Articular chondrocyte of knee joint (primary cell): ENCODE results near the gene IFNA8. TPM values are rescaled to one million over a fixed set of nuclear protein-coding genes. Genes with fewer than 3 reads are reported as not detected.

Experiments
- total RNA-seq: library from RNA; depleted of rRNA; stranded (reverse); fragments of >200 nt; gene quantifications from 2 replicates; pipeline ENCODE4 v1.2.3, GENCODE V29; 2012

Gene IFNA8
- total RNA-seq: not detected in 2 replicates

DNA sequence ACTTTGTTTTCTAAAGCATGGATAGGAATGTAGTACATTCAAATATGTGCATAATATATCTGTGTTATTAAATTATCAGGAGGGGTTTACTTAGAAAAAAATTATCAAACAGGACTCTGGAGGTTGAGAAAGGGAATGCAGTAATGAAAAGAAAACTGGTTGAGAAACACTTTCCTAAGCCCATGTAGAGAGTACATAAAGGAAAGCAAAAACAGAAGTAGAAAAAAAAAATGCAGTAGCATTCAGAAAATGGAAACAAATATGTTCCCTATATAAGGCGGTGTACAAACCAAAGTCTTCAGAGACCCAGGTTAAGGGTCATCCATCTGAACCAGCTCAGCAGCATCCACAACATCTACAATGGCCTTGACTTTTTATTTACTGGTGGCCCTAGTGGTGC, at the start of gene IFNA8:
Gene IFNA8 (plus strand): TSS at position 301 of the 400 bp plus-strand sequence. CDS start 60 bp downstream, at position 361.

GRCh38 chr9:21367957-21368356, 41.0 kb upstream of the IFNA8 start, which contains the start of gene IFNA13:
IFNA13 (minus strand) TSS chr9:21368057; CDS start chr9:21368010, 47 bp downstream.

GRCh38 chr9:21385131-21385670, 23.7 kb upstream of the IFNA8 start, which contains the start of gene IFNA2:
IFNA2 (minus strand) TSS chr9:21385398; CDS start chr9:21385329, 69 bp downstream.

GRCh38 chr9:21440139-21440538, 31.2 kb downstream of the IFNA8 start, which contains the start of gene IFNA1:
IFNA1 (plus strand) TSS chr9:21440439; CDS start chr9:21440508, 69 bp downstream.

Other genes starting within 250 kb of the IFNA8 start
- not detected in 2 replicates for gene IFNA21, start 242.5 kb upstream of the IFNA8 start, total RNA-seq
- not detected in 2 replicates for gene IFNA4, start 221.5 kb upstream of the IFNA8 start, total RNA-seq
- not detected in 2 replicates for gene IFNA7, start 206.9 kb upstream of the IFNA8 start, total RNA-seq
- not detected in 2 replicates for gene IFNA10, start 202.0 kb upstream of the IFNA8 start, total RNA-seq
- gene IFNA16, start 191.8 kb upstream of the IFNA8 start, total RNA-seq: not detected in 2 replicates
- gene IFNA17, start 180.9 kb upstream of the IFNA8 start, total RNA-seq: not detected in 2 replicates
- not detected in 2 replicates for gene IFNA14, start 169.1 kb upstream of the IFNA8 start, total RNA-seq
- gene IFNA5, start 103.8 kb upstream of the IFNA8 start, total RNA-seq: 0.13 TPM in 1 of 2 replicates, not detected in the other
- gene KLHL9, start 73.7 kb upstream of the IFNA8 start, total RNA-seq: 50.0 and 56.1 TPM in 2 replicates
- gene IFNA6, start 58.2 kb upstream of the IFNA8 start, total RNA-seq: 0.13 TPM in 1 of 2 replicates, not detected in the other
- 0.11 TPM in 1 of 2 replicates, not detected in the other for gene IFNA13, start 41.1 kb upstream of the IFNA8 start, total RNA-seq
- gene IFNA2, start 23.7 kb upstream of the IFNA8 start, total RNA-seq: 0.11 TPM in 1 of 2 replicates, not detected in the other
- not detected in 2 replicates for gene IFNA1, start 31.3 kb downstream of the IFNA8 start, total RNA-seq
- 5.1 and 6.8 TPM in 2 replicates for gene IFNE, start 73.2 kb downstream of the IFNA8 start, total RNA-seq